SK-N-SH (cell line): ENCODE data around the gene IGF2R. TPM values are rescaled to one million over a fixed set of nuclear protein-coding genes. Genes with fewer than 3 reads are reported as not detected.

Experiments
- CTCF ChIA-PET: fragments of 300-600, 350-600 bp; formaldehyde crosslinking; extraction: SDS; loops from one replicate; lab custom pipeline; 2021; lab: Yijun Ruan, JAX
- POLR2A ChIA-PET: fragments of 350-600 bp; sonication (Branson Sonifier 250); formaldehyde crosslinking; extraction: SDS; loops from one replicate; lab custom pipeline; 2020; ENCODE audit warnings: antibody characterized with exemption, inconsistent platforms; lab: Yijun Ruan, JAX
- DNase-seq: peaks from one replicate; pipeline ENCODE4 v3.0.0; 2012
- H2AFZ ChIP-seq: fragments of 200-600 bp; sonication (generic); 2 replicates; pipeline ENCODE4 v1.8.1; 2016; ENCODE audit warnings: antibody characterized with exemption, mild to moderate bottlenecking, low read depth
- H3F3A ChIP-seq: fragments of 200-600 bp; sonication (generic); replicated peaks from 2 replicates; pipeline ENCODE3; 2016; ENCODE audit warnings: antibody characterized with exemption, mild to moderate bottlenecking; ENCODE audit not compliant: insufficient read depth
- H3K27ac ChIP-seq, 2 experiments: fragments of 200-500 bp in 1 of 2; fragments of 200-600 bp in 1 of 2; sonication (Bioruptor generic) in 1 of 2; sonication (generic), shearing (Covaris generic) in 1 of 2; 2 replicates each; pipeline versions ENCODE4 v1.5.1 to v1.6.1; 2014 to 2016; ENCODE audit warnings: low read depth in 2 of 2, inconsistent platforms in 1 of 2, low read length in 1 of 2, mild to moderate bottlenecking in 1 of 2, mixed read lengths in 1 of 2
- H3K27me3 ChIP-seq: fragments of 200-600 bp; sonication (generic), shearing (Covaris generic); 2 replicates; pipeline ENCODE4 v1.6.1; 2016; ENCODE audit warnings: mixed run types; ENCODE audit not compliant: insufficient read depth
- H3K36me3 ChIP-seq, 2 experiments: fragments of 200-500 bp in 1 of 2; fragments of 200-600 bp in 1 of 2; sonication (Bioruptor generic) in 1 of 2; sonication (generic) in 1 of 2; replicated peaks in 1 of 2; 2 replicates each; pipeline versions ENCODE3 to v1.5.1; 2014 to 2016; ENCODE audit warnings: low read length in 1 of 2, mild to moderate bottlenecking in 1 of 2; ENCODE audit not compliant: insufficient read depth in 2 of 2, control insufficient read depth in 1 of 2
- H3K4me1 ChIP-seq, 2 experiments: fragments of 200-500 bp in 1 of 2; fragments of 200-600 bp in 1 of 2; sonication (Bioruptor generic) in 1 of 2; sonication (generic), shearing (Covaris generic) in 1 of 2; 2 replicates each; pipeline versions ENCODE4 v1.5.1 to v1.6.1; 2014 to 2016; ENCODE audit warnings: low read depth in 1 of 2, low read length in 1 of 2, mixed run types in 1 of 2; ENCODE audit not compliant: insufficient read depth in 2 of 2, control insufficient read depth in 1 of 2
- H3K4me2 ChIP-seq: fragments of 200-600 bp; sonication (generic), shearing (Covaris generic); 2 replicates; pipeline ENCODE4 v1.6.1; 2017; ENCODE audit warnings: mixed run types
- H3K4me3 ChIP-seq, 2 experiments: fragments of 200-500 bp in 1 of 2; fragments of 200-600 bp in 1 of 2; sonication (Bioruptor generic) in 1 of 2; sonication (generic), shearing (Covaris generic) in 1 of 2; 2 replicates each; pipeline versions ENCODE4 v1.5.1 to v1.8.1; 2014 to 2016; ENCODE audit warnings: low read depth in 2 of 2, inconsistent platforms in 1 of 2, low read length in 1 of 2, mild to moderate bottlenecking in 1 of 2, mixed read lengths in 1 of 2, moderate library complexity in 1 of 2
- H3K79me2 ChIP-seq: fragments of 200-600 bp; sonication (generic); 2 replicates; pipeline ENCODE4 v1.8.1; 2017; ENCODE audit warnings: mild to moderate bottlenecking; ENCODE audit not compliant: insufficient read depth
- H3K9ac ChIP-seq: fragments of 200-600 bp; sonication (generic); 2 replicates; pipeline ENCODE4 v1.6.1; 2017; ENCODE audit warnings: mixed run types
- H3K9me2 ChIP-seq: fragments of 200-600 bp; sonication (generic); 2 replicates; pipeline ENCODE4 v1.6.1; 2017; ENCODE audit warnings: mixed run types
- H3K9me3 ChIP-seq: fragments of 200-600 bp; sonication (generic); 2 replicates; pipeline ENCODE4 v1.6.1; 2017; ENCODE audit warnings: mixed run types, mild to moderate bottlenecking, moderate library complexity
- H4K20me1 ChIP-seq: fragments of 200-600 bp; sonication (generic); 2 replicates; pipeline ENCODE4 v1.6.1; 2017; ENCODE audit warnings: mild to moderate bottlenecking, mixed run types; ENCODE audit not compliant: insufficient read depth
- CHD2 ChIP-seq: fragments of 150-350 bp; IDR thresholded peaks from 2 replicates; pipeline ENCODE4 v1.6.1; 2018; ENCODE audit warnings: low read length; ENCODE audit not compliant: partially characterized antibody
- CTCF ChIP-seq: fragments of 200-600 bp; sonication (generic); IDR thresholded peaks from 2 replicates; pipeline ENCODE4 v1.6.1; 2017; ENCODE audit warnings: antibody characterized with exemption, mild to moderate bottlenecking, moderate library complexity
- FOSL2 ChIP-seq: IDR thresholded peaks from 2 replicates; pipeline ENCODE4 v1.4.0; 2012; ENCODE audit warnings: low read depth, mild to moderate bottlenecking, moderate library complexity, borderline replicate concordance
- FOXM1 ChIP-seq: IDR thresholded peaks from 2 replicates; pipeline ENCODE4 v1.4.0; 2012; ENCODE audit warnings: low read depth, mild to moderate bottlenecking
- GATA2 ChIP-seq: sonication (generic); formaldehyde crosslinking; IDR thresholded peaks from 2 replicates; pipeline ENCODE4 v1.5.0; 2020; ENCODE audit warnings: mild to moderate bottlenecking, missing genetic modification reagents
- IRF3 ChIP-seq: fragments of 150-350 bp; IDR thresholded peaks from 2 replicates; pipeline ENCODE4 v1.6.1; 2016; ENCODE audit warnings: mild to moderate bottlenecking, low read depth, low read length
- MAX ChIP-seq: IDR thresholded peaks from 2 replicates; pipeline ENCODE4 v1.4.0; 2012; ENCODE audit warnings: low read depth
- MEF2A ChIP-seq: IDR thresholded peaks from 2 replicates; pipeline ENCODE4 v1.4.0; 2012; ENCODE audit warnings: low read depth, borderline replicate concordance
- MXI1 ChIP-seq: IDR thresholded peaks from 2 replicates; pipeline ENCODE4 v1.6.1; 2012; ENCODE audit warnings: mild to moderate bottlenecking, low read depth, low read length, improper control_type of control experiment
- NFIC ChIP-seq: IDR thresholded peaks from 2 replicates; pipeline ENCODE4 v1.4.0; 2012; ENCODE audit warnings: borderline replicate concordance
- NRF1 ChIP-seq: IDR thresholded peaks from 2 replicates; pipeline ENCODE4 v1.6.1; 2012; ENCODE audit warnings: low read depth, mild to moderate bottlenecking, low read length
- POLR2AphosphoS5 ChIP-seq: IDR thresholded peaks from 2 replicates; pipeline ENCODE4 v1.6.1; 2012; ENCODE audit warnings: low read depth, low read length
- RCOR1 ChIP-seq: fragments of 150-350 bp; IDR thresholded peaks from 2 replicates; pipeline ENCODE4 v1.6.1; 2017; ENCODE audit warnings: antibody characterized with exemption, low read length
- RFX5 ChIP-seq: IDR thresholded peaks from 2 replicates; pipeline ENCODE4 v1.6.1; 2012; ENCODE audit warnings: mild to moderate bottlenecking, improper control_type of control experiment, low read length
- RXRA ChIP-seq: IDR thresholded peaks from 2 replicates; pipeline ENCODE4 v1.4.0; 2012; ENCODE audit warnings: low read depth, mild to moderate bottlenecking, borderline replicate concordance
- SIN3A ChIP-seq: IDR thresholded peaks from 2 replicates; pipeline ENCODE4 v1.6.1; 2012; ENCODE audit warnings: low read depth, mild to moderate bottlenecking, low read length, moderate library complexity, borderline replicate concordance
- TCF12 ChIP-seq: IDR thresholded peaks from 2 replicates; pipeline ENCODE4 v1.4.0; 2012
- TEAD4 ChIP-seq: IDR thresholded peaks from 2 replicates; pipeline ENCODE4 v1.4.0; 2012; ENCODE audit warnings: mild to moderate bottlenecking, borderline replicate concordance; ENCODE audit not compliant: insufficient read depth
- USF1 ChIP-seq: IDR thresholded peaks from 2 replicates; pipeline ENCODE4 v1.4.0; 2012; ENCODE audit warnings: low read depth, borderline replicate concordance
- WGBS: methylation state at CpG from one replicate; pipeline ENCODE4 v1.1.6; 2017; ENCODE audit warnings: low lambda C conversion rate; 5-methylcytosine and 5-hydroxymethylcytosine counted together
- polyA plus RNA-seq, 3 experiments: library from polyadenylated mRNA; depleted of rRNA; stranded (reverse); fragments of >200 nt; gene quantifications; 2 replicates each; pipeline ENCODE4 v1.2.3, GENCODE V29; 2012

Gene IGF2R
- polyA plus RNA-seq, 1 of the 3 experiments (the other 2 are of a cell fraction) = 45.0 TPM

GRCh38 chr6:160085226-160085625, 116.3 kb downstream of the IGF2R start:
- TF ChIP-seq MEF2A (no peak), RFX5 (no peak), IRF3 (no peak), TCF12 (no peak), GATA2 (CRISPR knock-in tag) (no peak), RXRA (no peak), FOXM1 (no peak), CHD2 (no peak), NRF1 (no peak), MAX (no peak), RCOR1 (no peak), TEAD4 (no peak), USF1 (no peak), FOSL2 (no peak), POLR2AphosphoS5 (no peak), SIN3A (no peak), CTCF (no peak), NFIC (no peak), MXI1 (no peak)
- TF ChIP-seq, all 33 proteins: peak for 0
- 86% methylated on average over 5 of the region's 5 CpGs for WGBS
- H3K27ac ChIP-seq = no peak overlapping the region

More at GRCh38 chr6:160085226-160085625, 116.3 kb downstream of the IGF2R start:
- no peaks in the 10 kb centered on the region for H3K79me2 ChIP-seq
- H3K9ac ChIP-seq = no peak overlapping the region
- no peak for DNase-seq
- H3F3A ChIP-seq = no peaks in the 10 kb centered on the region
- H3K4me2 ChIP-seq = no peak overlapping the region
- ChIA-PET CTCF (no interaction called here), POLR2A (no interaction called here)
- no peaks in the 10 kb centered on the region for H3K9me2 ChIP-seq
- H4K20me1 ChIP-seq = 0 out of 2 replicates have a peak, but pooled peaks cover 3% of the 10 kb centered on the region
- no peak overlapping the region for H3K4me3 ChIP-seq
- no peaks in the 10 kb centered on the region for H3K9me3 ChIP-seq
- no peaks in the 10 kb centered on the region; a peak in 1 of 4 replicates for H3K4me1 ChIP-seq
- peaks cover 28 to 63% of the 10 kb centered on the region in 2 experiments for H3K36me3 ChIP-seq
- H2AFZ ChIP-seq = no peak overlapping the region
- H3K27me3 ChIP-seq = no peaks in the 10 kb centered on the region
